Measurements from ENCODE around the gene AHDC1.
"Not testable (repeated sequence)": the region's sequence is repeated elsewhere in the genome, so short reads cannot be mapped to it uniquely, and the experiment has no call there.

AHDC1 gene

GRCh38 chr1:27634985-27635367, 31.0 kb upstream of the AHDC1 start, which contains the start of gene FGR:
Gene FGR, minus strand, starts transcription at chr1:27635185. Its CDS starts 11,269 bp downstream, at chr1:27623916.
- in situ Hi-C loops (cut with MboI; ENCODE audit: low pct_unique_long_range_greater_than_20kb, low sequenced_read_pairs) = no loop called here
- no peak for DNase-seq

- peak; percentile 51 for DNase-seq
Measured at GRCh38 chr1:27634177-27634984, 30.4 kb upstream of the AHDC1 start.

GRCh38 chr1:27633640-27634176, 29.8 kb upstream of the AHDC1 start:
- in situ Hi-C loops (cut with MboI; ENCODE audit: low pct_unique_long_range_greater_than_20kb, low sequenced_read_pairs) = no loop called here
- DNase-seq = no peak

More at GRCh38 chr1:27634177-27634984, 30.4 kb upstream of the AHDC1 start:
- in situ Hi-C loops (cut with MboI; ENCODE audit: low pct_unique_long_range_greater_than_20kb, low sequenced_read_pairs) = no loop called here

DNA sequence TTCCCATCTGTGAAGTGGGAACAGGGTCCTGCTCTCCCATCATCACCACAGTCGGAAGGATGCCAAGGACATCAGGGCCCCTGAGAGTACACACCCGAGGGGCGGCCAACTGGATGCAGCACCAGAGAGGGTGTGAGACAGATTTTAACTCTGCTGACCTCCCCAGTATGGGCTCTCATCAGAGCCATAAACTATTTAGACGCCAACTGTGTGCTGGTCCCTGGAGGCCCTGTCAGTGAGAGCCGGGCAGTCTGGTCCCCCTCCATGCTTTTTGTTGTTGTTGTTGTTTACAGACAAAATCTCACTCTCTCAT, 29.3 kb upstream of the AHDC1 start:
- in situ Hi-C loops (cut with MboI; ENCODE audit: low pct_unique_long_range_greater_than_20kb, low sequenced_read_pairs) = no loop called here
- no peak for DNase-seq

DNA sequence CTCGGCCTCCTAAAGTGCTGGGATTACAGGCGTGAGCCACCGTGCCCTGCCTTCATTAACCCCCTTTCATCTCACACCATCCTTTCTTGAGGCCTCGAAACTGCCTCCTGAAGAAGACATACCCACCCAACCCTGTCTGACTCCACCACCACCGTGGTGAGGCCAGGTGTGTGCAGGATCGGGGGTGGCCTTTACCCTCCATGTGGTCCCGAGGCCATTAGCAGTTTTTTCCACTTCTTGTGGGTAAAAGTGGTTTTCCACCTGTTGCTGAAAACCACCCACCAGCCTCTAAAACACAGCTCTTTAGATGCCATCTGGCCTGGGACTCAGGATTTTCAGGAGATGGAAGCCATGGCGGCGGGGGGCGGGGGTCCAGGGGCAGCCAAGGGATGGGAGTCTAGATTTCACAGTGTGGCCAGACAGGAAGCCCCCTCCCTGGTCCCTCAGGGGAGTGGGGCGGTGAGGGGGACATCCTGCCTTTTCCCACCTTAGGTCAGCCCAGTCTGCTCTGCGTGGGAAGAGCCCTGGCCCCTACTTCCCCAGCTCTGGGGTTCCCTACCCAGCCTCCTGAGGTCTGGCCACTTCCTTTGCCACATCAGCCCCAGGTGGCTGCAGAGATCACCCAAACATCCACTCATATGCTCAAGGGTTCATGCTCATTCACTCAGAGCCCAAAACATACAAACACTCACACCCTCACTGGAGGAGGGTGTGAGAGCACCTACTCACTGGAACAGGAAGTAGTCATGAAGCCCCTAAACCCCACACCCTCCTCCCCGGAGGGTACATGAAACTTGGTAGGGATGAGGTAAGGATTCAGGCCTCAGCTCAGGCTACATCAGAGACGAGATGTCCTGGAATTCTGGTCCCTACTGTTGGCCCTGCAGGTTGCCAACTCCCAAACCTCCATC, 28.7 kb upstream of the AHDC1 start:
- DNase-seq = peak; percentile 62
- in situ Hi-C loops (cut with MboI; ENCODE audit: low pct_unique_long_range_greater_than_20kb, low sequenced_read_pairs) = no loop called here

DNA sequence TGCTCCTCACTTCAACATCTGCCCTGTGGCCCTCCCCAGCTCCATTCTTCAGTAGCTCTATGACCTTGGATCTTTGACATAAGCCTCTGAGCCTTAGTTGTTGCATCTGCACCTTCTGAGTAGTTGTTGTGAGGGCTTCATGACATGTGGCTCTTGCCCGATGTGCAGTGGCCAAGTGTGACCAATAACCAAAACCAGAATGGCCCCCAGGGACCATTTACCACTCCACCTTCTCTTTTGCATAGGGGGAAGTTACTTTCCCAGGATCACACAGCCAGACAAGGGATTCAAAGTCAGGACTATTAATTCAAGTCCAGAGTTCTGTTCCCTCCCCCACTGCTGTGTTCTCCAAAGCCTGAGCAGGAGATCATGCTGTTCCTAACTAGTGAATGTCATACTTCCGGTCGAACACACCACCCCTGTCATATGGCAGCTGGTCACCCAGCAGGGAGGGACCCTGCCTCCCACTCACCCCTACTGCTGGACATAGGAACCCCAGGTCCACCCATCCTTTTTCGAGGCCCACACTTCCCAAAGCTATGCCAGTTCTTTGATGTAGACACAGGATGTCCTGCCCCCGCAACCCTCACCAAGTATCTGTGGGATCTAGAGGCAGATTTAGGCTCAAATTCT, 27.0 kb upstream of the AHDC1 start:
- no peak for DNase-seq
- in situ Hi-C loops (cut with MboI; ENCODE audit: low pct_unique_long_range_greater_than_20kb, low sequenced_read_pairs) = no loop called here

- in situ Hi-C loops (cut with MboI; ENCODE audit: low pct_unique_long_range_greater_than_20kb, low sequenced_read_pairs) = no loop called here
- DNase-seq = no peak
Measured at GRCh38 chr1:27628712-27629111, 24.8 kb upstream of the AHDC1 start.

DNA sequence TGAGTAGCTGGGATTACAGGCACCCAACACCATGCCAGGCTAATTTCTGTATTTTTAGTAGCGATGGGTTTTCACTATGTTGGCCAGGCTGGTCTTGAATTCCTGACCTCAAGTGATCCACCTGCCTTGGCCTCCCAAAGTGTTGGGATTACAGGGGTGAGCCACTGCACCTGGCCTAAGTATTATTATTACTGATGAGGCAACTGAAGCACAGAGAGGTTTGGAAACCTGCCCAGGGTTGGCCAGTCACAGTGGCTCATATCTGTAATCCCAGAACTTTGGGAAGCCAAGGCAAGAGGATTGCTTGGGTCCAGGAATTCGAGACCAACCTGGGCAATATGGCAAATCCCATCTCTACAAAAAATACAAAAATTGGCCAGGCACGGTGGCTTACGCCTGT, 23.8 kb upstream of the AHDC1 start:
- DNase-seq; in situ Hi-C loops (cut with MboI; ENCODE audit: low pct_unique_long_range_greater_than_20kb, low sequenced_read_pairs): not testable (repeated sequence)

GRCh38 chr1:27627061-27627460, 23.1 kb upstream of the AHDC1 start:
- in situ Hi-C loops (cut with MboI; ENCODE audit: low pct_unique_long_range_greater_than_20kb, low sequenced_read_pairs) = no loop called here
- no peak for DNase-seq

DNA sequence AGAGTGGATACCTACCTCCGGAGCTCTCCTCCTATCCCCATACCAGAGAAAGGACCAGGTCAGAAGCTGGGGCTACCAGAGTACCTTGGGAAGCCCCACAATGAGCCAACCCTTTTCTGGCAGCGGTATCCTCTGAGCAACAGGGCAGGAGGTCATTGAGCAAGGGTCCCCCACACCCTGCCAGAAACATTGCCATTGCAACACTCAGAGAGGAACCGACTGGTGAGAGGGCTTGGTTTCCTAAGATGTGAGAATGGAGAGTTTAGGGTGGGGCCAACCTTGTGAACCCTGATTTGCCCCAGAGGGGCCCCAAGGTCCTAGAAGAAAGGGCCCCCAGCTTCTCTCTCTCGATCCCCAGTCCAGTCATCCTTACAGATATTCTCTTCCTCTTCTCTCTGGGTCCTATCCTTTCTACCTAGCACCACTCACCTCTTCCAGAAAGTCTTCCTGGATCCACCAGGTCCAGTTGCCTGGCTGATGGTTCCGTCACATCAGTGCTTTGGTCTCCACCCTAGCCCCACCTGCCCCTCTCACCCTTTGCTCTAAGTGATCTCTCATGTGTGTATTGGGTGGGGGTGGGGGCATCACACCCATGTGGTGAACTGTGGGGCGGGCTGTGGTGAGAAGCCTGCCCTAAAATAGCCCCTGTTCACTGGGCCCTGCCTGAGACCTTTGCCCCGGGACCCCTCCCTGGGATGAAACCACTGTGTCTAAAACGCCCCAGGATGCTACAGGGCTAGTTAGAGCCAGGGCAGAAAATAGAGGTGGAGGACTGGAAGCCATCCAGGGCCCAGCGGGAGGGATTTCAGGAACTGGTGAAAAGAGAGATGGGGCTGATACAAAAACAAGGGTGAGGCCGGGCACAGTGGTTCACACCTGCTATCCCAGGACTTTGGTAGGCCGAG, 22.3 kb upstream of the AHDC1 start:
- no peak for DNase-seq
- in situ Hi-C loops (cut with MboI; ENCODE audit: low pct_unique_long_range_greater_than_20kb, low sequenced_read_pairs) = no loop called here

GRCh38 chr1:27624467-27625178, 20.7 kb upstream of the AHDC1 start:
- DNase-seq = no peak
- in situ Hi-C loops (cut with MboI; ENCODE audit: low pct_unique_long_range_greater_than_20kb, low sequenced_read_pairs) = no loop called here

DNA sequence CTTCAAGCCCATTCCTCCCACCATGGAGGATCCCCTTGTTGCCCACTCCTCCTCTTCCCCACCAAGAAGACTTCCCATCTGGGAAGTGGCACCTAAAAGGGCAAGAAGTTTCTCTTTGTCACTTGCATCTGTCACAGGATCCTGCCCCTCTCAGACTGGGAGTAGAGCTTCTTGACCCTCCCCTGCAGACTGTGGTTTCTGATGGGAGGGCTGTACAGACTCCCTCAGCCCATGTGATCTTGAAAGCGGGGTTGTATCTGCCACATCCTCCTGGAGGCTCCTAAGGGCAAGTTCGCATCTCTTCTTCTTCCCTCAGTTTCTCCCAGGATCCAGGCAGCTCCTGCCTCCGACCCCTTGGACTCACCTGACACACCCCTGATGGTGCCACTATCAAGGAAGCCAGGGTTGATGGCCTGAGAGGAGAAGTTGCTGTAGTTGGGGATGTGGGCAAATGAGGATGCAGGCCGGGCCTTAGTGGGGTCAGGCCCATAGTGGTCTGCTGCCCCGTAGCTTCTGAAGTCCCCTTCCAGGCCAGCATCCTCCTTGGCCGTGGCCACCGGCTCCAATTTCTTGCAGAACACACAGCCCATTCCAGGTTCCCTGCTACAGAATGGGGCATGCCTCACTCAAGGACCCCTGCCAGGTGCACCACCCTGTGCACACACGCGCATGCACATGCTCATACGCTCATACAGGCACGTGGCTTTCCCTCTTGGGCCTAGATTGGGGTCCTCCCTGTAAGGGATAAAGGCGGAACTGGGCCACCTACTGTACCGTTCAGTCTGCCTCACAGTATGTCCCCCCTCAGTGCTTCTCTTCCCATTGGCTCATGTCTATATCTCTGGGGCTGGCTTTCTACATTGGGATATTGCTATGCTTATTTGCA, 19.6 kb upstream of the AHDC1 start:
- DNase-seq = peak; percentile 50
- in situ Hi-C loops (cut with MboI; ENCODE audit: low pct_unique_long_range_greater_than_20kb, low sequenced_read_pairs) = no loop called here

- DNase-seq = no peak
- in situ Hi-C loops (cut with MboI; ENCODE audit: low pct_unique_long_range_greater_than_20kb, low sequenced_read_pairs) = no loop called here
Measured at GRCh38 chr1:27622828-27623227, 18.9 kb upstream of the AHDC1 start.

GRCh38 chr1:27621051-27621920, 17.3 kb upstream of the AHDC1 start:
- in situ Hi-C loops (cut with MboI; ENCODE audit: low pct_unique_long_range_greater_than_20kb, low sequenced_read_pairs) = no loop called here
- DNase-seq = no peak

- in situ Hi-C loops (cut with MboI; ENCODE audit: low pct_unique_long_range_greater_than_20kb, low sequenced_read_pairs); DNase-seq: not testable (repeated sequence)
Measured at GRCh38 chr1:27619782-27620438, 16.0 kb upstream of the AHDC1 start.

Measured in KBM-7 (cell line).